HK-2 (cell line): ENCODE measurements around the gene FERMT1.
"Not testable (repeated sequence)": the region's sequence is repeated elsewhere in the genome, so short reads cannot be mapped to it uniquely, and the experiment has no call there.

Source experiments
- DNase-seq: peaks from one replicate; pipeline ENCODE4 v3.0.0-alpha.2; 2018; ENCODE audit not compliant: unreplicated experiment

FERMT1 gene

DNA sequence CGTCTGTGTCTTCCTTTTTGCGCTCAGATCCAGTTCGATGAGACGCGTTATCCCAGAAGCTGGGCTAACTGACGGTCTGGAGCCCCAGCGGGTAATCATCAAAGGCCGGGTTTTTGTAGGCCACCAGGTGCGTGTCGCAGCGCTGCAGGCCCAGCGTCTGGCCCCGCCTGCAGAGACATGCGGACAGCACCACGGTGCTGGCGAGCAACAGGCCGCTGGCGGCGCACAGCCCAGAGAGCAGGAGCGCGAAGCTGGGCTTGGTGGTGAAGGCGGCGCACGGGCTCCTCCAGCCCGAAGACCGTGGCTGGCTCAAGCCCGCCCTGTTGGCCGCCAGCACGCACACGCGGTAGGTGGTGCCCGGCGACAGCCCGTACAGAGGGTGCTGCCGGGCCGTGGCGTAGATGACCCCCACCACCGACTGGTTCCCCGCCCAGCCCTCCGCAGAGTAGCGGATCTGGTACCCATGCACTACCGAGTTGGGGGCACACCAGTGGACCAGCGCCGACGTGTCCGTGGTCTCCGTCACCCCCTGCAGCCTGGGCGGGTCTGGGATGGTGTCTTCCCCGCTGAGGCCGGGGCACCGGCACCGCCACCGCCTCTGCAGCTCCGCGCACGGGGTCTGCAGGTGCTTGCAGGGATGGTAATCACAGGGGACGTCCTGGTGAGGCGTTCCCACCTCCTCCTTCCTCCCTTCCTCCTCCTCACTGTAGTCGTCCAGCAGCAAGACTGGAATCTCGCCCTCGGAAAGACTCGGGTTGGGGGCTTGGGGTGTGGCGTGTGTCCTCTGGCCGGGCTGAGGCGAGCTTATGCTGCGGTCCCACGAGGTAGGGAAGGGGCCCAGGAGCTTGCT, 81.6 kb downstream of the FERMT1 start:
- DNase-seq: no peak

DNA sequence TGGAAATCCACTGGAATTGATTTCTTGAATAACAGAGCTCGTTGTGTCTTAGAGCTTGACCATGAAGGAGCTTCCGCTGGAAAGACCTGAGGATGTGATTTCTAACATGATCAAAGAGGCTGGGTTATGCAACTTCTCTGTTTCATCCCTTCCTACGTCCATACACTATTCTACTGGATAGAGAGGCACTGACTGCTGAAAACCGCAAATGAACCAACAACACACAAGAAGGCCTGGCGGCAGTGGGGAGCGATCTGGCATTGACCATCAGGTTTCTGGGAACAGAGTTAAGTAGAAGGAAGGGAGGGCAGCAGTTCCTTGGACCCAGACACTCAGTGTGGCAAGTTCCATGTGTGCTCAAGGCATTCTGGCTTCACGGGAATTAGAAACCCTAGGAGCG, 82.3 kb downstream of the FERMT1 start:
- no peak for DNase-seq

DNA sequence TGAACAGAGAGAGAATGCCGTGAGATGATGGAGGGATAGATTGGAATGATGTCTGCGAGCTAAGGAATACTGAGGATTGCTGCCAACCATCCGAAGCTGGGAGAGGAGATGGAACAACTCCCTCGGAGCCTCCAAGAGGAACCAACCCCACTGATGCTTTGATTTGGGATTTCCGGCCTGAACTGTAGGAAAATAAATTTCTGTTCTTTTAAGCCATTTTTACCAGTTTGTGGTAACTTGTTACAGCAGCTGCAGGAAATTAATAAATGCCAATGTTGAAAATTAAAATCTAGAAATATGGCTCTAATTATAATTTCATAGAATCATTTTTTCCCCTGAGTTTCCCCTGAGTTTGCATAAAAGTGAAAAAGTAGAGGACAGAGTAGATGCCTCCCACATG, 83.1 kb downstream of the FERMT1 start:
- no peak for DNase-seq

DNA sequence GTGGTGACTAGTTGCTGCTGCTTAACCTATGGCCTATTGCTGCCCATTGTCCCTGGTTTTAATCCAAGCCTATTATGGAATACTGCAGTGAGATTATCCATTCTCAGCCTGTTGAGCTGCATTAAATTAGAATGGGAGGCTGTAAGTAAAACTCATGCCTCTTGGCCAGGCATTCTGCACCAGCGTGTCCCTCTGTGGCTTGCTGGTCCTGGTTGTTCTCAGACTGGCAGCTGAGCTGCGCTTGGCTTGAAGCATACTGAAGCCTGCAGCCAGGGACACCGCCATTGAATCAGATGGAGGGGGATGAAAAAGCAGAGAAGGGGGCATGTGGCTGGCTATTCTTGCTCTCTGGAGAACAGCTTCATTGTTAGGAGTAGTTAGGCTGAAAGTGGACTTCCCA, 84.6 kb downstream of the FERMT1 start:
- no peak for DNase-seq

DNA sequence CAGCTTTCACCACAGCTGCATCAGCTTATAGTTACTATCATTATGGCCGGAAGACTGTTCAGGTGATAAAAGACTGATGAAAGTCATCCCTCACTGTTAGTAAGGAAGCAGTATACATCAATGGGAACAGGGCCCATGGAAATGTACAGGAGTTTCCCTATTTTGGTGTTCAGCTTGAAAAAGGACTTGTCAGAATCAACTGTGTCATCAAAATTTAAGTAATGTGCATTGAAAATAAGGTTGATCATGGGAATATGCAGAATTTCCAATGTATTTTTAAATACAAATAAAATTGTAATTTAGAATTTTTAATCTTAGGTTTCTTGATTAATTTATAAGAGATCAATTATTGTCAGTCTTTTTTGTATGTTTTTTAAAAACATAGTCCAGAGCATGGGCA, 85.7 kb downstream of the FERMT1 start:
- DNase-seq: no peak

DNA sequence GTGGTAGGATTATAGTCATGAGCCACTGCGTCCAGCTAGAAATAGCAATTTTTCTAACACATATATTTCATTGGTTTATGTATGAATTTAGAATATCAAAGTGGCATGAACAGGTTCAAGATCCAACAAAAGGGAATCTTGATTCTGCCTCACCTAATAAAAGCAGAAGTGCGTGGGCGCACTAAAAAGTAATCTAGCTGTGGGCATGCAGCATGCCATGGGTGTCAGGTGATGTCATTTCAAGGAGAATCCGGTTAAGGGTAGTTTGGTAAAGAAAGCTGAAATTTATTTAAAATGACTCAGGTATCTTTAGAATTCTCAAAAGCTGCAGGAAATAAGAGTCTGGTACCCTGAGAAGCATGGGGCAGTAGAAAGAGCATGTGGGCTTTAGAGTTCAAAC, 86.6 kb downstream of the FERMT1 start:
- no peak for DNase-seq

DNA sequence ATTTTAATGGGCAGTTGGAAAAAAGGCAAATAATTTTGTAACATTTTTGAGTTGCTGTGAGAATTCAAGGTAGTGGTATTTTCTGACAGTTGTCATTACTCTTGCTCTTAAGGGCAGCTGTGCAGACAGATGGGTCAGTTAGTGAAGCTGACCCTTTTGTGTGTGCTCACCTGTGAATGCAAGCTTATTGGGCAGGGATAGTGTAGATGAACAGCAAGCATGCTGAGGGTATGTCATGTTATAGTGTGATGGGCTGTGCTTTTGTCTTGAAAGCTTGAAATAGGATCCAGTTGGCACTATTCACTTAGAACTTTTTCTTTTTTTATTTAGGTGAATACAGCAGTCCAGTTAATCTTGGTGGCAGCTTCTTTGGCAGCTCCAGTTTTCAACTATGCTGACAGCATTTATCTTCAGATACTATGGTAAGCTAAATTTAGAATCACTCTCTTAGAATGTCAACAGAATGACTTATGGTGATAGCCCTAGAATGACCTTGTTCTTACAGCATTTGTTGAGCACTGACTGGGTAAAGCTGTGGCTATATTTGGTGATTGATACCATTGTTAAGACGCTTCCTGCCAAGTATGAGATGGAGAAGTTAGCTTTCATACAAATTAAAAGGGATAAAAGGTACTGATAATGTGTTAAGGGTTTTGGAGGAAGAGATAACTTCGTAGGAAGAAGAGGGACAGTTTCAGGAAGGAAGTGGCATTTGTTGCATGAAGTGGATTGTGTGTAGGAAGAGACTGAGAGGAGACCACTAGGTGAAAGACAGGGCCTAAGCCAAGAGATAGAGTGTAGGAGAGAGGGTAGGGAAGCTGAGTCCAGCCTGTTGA, 88.5 kb downstream of the FERMT1 start:
- DNase-seq: no peak

DNA sequence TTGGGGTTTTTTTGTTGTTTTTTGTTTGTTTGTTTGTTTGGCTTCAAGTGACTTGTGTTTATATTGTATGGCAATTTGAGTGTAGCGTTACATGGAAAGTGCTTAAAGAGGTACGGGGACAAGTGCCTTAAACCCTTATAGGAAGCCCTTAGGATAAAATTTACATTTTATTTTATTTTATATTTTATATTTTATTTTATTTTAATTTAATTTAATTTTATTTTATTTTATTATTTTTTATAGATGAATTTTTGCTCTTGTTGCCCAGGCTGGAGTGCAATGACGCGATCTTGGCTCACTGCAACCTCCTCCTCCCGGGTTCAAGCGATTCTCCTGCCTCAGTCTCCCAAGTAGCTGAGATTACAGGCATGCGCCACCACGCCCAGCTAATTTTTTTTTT, 89.9 kb downstream of the FERMT1 start:
- DNase-seq: not testable (repeated sequence)

DNA sequence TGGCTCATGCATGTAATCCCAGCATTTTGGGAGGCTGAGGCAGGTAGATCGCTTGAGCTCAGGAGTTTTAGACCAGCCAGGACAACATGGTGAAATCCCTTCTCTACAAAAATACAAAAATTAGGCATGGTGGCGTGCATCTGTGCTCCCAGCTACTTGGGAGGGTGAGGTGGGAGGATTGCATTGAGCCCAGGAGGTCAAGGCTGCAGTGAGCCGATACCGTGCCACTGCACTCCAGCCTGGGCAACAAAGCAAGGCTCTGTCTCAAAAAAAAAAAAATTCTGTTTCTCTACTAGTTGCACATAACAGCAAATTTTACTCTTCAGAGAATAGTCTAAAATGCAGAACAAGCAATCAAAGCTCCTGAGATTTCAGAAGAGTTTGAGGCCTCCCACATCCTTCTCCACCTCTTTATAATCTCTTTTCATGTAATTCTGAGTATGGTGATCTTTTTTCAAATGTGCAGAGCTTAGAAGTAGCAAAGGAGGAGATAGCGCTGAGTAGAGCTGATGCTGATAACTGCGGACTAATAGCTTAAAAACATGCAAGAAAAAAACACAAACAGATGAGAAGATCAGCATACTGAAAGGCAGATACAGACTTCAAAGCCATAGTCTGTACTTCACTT, 92.3 kb downstream of the FERMT1 start:
- DNase-seq: no peak

DNA sequence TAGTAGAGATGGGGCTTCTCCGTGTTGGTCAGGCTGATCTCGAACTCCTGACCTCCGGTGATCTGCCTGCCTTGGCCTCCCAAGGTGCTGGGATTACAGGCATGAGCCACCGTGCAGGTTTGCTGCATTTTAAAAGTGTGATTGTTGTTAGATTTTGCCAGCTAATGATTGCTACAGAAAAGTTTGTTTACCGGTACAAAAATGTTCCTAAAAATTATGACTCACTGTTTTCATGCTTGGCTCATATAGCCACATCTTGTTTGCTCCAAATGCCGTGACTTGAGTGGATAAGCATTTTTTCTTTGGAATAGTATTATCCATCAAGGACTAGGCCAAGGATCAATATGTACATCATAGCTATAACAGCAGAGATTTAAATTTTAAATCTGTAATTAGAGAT, 93.3 kb downstream of the FERMT1 start:
- no peak for DNase-seq

DNA sequence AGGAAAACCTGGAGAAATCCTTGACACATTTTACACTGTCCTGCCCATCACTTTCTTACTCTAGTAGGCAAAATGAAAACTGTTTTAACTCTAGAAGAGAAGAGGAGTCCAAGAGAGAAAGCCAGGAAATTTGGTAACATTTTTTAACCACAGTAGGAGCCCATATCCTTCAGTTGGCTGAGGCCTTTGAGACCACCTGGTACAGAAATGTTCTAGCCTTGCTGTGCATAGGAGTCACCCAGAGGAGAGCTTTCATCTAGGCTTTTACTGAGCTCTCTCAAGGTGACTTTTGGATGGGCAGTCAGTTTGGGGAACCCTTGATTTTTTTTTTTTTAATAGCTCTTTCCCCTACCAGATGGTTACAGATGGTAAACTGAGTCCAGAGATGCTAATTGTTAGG, 94.0 kb downstream of the FERMT1 start:
- no peak for DNase-seq

DNA sequence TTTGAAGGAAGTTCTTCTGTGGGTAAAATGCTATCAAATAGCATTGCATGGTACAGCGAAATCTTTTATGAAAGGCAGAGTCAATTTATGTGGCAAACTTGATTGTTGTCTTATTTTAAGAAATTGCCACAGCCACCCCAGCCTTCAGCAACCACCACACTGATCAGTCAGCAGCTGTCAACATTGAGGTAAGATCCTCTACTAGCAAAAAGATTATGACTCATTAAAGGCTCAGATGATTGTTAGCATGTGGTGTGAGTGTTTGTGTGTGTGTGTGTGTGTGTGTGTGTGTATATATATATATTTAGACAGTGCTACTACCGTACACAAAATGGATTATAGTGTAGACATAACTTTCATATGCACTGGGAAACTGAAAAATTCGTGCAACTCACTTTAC, 96.8 kb downstream of the FERMT1 start:
- no peak for DNase-seq
